Stimulated activated CD4-positive, alpha-beta T cell treated with anti-CD3 and anti-CD28 coated beads, Interleukin-4, amount 100 ng/mL, for 24 hours (primary cell): ENCODE results near the gene SELENOS.

Experiments used
- DNase-seq: peaks from one replicate; pipeline ENCODE4 v3.0.0-alpha.2; 2020

SELENOS gene

DNA sequence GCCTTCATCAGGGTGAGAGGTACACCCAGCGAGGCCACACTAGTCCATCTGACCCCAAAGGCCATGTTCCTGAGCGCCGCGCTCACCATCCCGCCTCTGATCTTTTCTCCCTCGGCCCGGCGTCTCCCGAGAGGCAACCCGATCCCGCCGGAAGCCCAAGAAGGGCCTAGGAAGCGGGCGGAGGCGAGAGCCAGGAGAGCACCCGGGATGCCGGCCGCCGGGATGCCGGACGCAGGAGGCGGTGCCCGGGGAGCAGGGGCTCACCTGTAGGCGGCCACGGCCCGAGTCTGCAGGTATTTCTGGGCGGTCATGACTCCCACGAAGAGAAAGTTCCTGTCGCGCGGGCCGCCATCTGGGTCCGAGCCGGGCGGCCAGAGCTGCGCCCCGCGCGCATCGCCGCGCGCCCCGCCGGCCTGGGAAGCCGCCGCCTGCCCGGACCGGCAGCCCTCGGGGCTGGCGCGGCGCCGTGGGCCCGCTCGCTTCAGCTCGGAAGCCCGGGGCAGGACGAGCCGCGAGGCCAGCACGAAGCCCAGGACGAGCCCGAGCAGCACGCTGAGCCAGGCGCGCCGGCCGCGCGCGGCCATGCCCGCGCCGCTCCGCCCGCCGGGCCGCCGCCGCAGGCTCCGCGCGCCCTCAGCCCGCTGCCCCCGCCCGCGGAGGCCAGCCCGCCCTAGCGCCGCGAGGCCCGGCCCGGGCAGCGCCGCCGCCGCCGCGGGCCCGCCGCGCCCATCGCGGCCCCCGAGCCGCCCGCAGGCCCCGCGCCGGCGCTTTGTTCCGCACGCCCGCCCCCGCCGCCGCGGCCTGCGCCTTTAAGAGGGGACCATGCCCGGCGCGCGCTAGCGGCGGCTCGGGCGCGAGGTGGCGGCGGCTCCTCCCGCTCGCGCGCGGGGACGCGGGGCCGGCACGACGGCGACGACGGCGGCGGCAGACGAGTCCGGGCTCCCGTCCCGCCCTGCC is 26.1 kb downstream of the SELENOS start:
- DNase-seq = no peak

DNA sequence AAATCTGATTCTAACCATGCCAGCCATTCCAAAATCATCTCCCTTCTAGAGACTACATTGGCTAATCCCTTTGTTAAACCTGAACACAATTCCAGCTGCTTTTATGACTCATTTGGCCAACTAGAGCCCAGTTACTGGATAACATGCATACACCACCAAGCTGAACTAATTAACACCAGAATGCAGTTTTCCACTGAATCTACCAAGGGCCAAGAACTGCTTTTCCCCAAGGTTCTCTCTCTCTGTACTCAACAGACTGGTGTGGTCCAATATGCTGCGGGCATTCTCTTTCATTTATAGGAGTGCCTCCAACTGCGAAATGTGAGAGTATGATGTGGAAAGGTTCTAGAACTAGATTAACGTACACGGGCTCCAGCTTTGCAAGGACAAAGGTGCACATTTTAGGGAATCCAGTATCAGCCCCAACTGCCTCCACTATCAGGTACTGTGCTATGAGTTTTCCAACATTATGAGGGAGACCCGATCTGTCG is 26.9 kb downstream of the SELENOS start:
- DNase-seq = no peak

DNA sequence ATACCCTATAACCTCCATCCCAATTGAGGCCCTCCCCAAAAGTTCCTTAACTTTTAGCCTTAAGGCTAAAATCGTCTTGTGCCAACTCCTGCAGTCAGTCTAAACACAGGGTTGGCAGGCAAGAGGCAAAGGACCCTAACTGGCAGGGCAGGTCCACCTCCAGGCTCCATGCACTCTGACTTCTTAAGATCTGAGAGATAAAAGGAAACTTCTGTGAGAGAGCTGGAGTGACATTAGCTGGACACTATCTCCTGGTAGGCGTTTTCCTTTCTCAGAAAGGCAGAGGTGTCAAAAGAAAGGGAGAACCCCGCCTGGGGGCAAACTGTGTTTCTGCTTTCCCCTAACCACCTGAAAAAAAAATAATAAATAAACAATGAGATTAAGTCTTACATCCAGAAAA is 29.0 kb downstream of the SELENOS start:
- DNase-seq = no peak

DNA sequence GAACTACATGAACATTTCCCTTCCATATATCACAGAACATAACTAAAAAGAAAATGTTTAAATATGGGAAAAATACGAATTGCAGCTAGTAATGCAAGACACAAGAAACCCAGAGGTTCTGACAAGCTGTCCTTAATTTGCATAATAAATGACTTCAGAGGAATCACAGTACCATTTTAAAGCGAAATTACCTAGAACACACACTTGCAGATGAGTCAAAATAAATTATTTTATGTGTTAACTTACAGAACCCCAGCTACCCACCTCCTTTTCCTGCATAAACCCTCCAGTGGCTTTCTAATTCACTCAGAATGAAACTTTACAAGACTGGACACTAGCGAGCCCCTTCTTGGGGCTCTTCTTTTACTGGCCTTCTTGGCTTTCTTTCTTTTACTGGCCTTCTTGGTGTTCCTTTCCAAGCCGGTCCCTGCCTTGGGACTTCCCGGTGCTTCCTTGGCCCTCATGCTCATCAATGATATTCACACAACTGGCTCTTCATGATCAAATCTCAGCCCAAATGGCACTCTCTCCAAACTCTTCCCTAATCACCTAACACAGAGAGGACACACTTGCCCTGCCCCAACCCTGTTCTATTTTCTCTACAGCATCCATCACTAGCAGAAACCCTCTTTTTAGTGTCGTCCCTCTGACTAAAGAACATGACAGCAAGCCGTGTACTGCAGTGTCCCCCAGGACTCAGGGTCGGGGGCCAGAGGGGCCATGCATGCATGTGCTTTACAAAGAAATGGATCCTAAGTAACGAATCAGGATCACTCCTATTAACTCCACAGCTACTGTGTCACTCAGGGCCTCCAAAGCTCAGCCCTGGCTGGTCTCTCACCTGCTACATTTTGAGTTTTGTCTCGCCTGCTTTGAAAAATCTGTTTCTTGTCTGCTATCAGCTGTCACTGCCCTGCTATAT is 30.2 kb downstream of the SELENOS start:
- DNase-seq = no peak

DNA sequence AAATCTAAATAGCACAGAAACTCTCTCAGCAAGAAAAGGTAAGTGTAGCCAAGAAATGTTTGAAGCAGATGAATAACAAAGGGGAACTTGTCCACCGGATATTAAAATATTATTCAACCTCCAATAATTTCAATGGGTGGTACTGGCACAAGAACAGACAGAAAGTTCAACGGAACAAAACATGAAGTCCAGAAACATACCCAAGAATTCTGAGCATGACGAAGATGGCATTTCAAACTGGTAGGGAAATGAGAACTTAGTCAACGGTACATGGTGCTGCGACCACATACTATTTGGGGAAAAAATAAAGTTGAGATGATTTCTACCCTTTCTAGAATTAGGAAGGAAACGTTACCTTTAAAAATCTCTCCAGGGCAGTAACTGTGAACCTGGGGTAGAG is 30.9 kb downstream of the SELENOS start:
- DNase-seq = no peak

DNA sequence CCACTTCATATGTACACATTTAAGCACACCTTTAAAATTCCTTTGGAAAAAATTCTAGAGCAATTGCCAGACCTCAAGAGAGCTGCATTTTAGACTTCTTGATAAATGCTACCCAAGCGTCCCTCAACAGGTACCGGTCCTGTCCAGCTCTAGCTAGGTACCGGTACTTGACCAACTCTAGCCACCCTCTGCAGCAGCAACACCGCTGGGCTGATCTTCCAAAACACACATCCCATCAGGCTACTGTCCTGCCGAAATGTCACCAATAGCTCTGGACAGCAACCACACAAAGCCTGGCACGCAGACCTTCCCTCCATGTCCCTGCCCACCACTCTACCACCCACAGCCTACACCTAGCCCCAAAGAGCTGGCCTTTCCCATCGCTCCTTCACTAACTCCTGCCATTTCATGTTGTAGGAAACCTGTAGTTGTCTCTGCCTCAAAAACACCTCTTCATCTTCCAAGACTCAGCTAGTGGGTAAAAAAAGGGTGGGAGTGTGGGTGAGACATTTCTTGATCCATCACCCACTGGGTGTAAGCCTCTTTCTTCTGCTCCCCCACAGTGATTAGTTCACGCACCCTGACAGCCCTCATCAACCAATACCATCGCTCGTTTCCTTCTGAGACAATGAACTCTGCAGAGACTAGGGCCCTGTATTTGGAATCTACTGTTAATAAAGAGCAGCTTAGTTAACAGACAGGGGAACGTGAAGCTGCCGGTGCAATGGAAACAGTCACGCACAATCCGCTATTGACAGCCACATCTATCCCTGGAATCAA is 32.2 kb downstream of the SELENOS start:
- no peak for DNase-seq

DNA sequence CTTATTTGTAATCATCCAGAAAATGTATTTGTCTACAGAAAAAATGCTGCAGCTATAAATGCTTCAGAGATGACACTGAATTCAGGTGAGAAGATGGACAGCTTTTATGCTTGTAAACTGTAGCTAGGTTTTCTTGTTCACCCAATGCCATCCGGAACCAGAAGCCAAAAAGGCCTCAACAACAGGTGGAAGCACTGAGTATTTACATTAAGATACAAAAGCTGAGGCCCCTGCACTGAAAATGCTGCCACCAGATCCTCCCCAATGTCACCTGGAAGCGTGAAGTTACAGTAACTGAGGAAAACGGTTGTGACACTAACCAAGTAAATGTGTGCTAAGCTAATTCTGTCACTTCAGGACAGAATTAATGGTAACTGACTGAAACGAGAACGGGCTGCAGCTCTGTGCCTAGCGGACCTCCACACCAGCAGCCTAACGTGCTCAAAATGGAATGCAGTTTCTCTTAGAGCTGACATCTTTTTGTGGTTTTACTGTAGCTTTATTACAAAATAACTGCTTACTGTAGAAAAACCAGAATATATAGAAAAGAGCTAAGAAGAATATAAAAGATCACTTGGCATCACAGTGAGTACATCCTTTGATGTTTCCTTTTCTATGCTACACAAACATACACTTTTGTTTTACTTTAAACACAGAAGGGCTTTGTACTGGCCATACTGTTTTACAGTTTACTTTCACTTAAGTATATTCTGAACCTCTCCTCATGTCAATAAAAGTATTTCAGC is 33.1 kb downstream of the SELENOS start:
- no peak for DNase-seq

DNA sequence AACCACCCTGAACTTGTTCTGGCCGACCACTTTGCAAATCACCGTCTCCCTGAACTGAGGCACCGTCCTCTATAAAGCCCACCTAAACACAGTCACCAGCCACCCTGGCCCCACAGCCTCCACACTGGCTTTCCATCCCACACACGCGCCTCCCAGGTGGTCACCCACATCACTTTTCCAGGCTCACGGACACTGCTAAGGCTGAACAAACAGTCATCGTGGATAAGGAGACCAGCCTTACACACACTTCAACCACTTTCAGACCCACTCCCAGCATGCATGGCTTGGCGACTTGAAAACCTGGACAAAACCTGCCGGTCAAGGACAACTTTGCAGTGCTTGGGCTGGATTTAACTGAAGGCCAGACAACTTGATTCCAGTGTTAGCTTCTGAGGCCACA is 33.9 kb downstream of the SELENOS start:
- DNase-seq = no peak

DNA sequence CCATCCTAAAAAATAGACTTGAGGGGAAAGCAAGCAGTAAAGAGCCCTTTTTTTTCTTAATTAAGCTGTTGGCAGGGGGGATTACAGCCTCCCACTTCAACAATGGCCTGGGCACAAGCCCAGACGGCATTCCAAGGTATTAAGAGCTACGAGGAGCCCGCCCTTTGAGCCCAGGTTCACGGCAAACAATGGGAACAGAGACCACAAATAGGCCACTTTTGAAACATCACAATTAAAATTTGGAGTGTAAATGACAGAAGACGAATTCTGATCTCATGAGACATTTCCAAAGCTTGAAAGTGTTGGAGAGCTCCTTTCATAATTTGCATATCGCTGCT is 34.3 kb downstream of the SELENOS start:
- DNase-seq = no peak

DNA sequence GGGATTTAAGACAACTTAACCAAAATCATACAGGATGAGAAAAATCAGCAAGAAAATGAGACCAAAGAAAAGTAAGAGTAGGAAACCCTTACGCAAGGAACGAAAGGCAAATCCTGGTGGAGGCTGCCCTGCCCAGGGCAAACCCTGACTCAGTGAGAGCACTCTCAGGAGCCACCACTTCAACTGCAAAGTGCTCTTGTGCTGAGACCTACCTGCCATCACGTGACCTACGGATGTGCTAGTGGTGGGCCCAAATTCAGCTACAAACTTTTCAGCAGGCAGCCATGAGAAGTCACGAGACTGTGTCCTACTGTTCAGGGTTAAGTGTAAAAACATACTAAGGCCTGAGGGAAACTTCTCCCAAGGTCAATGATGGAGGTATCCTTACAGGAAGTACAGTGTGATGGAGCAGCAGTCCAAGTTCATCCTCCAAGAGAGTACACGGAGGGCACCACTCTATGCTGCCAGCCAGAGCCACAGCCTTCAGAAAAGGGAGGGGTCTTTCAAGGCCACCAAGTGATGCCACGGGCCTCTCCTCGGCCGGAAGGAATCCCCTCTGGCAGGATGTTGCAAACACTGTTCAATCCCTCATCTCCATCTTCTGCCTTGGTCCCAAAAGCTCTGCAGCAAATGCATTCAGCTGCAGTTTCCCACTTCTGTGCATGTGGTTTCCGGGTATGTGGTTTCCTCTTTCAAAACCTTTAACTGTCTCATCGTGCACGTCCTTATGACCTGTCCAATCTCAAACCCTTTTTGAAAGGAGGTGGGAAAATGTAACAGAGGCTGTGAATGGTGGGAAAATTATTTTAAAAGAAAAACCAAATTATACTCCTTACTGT is 34.9 kb downstream of the SELENOS start:
- DNase-seq = peak; percentile 55

DNA sequence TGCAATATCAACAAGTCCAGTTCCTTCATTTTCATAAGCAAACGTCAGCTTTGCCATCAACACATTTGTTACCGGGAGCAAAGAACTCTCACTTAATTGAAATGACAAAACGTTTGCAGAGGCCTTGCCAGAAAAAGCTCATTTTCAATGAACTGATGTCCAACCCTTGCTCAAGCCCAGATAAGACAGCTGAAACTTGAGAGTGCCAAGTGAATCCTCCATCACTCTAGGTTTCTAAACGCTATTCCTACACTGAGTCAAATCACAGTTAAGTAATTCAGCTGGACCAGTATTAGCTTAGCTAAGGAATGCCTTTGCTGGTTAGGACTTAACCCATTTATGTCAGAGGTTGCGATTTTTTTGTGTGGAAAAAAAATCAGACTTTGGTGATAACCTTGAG is 36.9 kb downstream of the SELENOS start:
- DNase-seq = no peak

DNA sequence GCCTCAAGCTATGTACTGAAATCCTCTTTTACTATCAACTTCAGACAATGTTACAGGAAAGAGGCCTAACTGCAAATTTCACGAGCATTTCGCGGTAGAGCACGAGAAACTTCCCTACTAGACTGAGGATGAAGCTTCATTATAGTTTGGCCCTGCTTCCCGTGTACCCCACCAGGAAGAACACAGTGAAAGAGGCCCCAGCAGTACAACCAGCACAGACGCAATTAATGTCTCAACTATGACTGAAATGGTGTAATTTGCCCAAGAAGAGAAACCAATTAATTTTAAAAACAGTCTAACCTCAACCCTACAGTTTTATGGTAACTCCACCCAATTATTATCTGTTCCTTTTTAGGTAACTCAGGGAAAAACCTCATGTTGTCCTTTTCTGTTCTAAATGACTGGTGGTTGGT is 37.6 kb downstream of the SELENOS start:
- no peak for DNase-seq

DNA sequence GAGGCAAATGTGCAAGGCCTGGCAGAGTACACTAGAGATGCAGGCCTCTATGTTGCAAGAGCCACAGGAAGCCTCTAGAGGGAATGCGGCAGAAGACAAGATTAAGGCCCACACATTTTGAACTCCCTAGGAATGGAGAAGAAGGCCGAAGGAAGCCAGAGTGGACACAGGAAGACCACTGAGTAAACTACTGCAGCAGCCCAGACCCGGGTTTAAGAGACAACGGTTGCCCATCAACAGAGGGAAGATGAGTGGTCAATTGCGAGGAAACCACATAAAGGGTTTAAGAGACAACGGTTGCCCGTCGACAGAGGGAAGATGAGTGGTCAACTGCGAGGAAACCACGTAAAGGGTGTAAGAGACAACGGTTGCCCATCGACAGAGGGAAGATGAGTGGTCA is 40.0 kb downstream of the SELENOS start:
- DNase-seq = no peak

DNA sequence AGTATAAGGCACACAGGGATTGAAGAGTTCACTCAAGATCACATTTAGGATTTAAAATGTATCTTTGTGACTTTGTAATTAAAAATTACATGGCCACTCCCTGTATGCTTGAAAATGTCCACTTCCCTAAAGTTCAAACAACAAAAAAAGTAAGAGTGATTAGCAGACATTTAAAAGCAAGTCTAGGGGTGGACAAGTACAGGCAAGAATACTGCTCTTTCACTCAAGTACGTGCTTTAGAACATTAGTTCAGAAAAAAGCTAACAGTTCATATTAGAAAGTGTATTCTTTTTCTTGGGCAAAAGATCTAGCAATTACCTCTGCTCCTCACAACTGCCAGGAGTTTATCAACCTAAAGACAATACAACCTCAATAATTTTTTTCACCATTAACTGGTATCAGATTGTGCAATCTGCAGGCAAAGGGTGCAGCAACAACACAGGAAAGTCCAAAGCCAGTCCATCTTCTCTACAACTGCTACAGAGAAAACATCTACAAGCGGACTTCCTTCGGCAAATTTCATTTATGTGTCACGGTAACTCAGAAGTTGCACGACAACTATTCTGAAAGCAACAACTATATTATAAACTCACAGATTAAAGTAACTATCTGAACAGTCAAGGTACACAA is 43.5 kb downstream of the SELENOS start:
- DNase-seq = no peak

DNA sequence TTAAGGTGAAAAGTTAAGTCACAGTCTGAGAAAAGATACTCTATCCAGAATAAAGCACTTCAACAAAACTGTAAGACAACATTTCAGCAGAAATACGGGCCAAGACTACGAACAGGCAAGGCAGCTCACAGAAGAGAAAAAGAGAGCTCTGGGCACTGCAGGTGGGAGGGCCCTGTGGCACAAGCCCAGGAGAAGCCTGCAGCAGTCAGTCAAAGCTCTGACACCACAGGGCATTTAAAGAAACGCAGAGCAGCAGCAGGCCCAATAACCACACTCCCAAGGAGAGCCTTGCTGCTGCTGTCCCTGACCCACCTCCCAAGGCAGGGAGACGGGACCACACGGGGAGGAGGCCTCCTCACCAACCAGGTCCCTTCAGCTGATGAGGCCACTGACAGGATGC is 44.6 kb downstream of the SELENOS start:
- no peak for DNase-seq

DNA sequence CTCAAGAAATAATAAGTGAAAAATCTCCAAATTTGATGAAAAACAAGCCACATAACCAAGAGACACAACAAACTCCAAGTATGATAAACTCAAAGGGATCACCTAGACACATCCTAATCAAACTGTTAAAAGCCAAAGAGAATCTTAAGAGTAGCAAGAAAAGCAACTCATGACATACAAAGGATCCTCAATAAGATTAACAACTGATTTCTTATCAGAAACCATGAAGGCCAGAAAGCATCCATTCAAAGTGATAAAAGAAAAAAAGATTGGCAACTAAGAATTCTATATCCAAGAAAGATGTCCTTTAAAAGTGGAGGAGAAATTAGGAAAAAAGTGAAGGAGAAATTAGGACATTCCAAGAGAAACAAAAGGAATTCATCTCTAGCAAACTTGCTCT is 49.0 kb downstream of the SELENOS start:
- no peak for DNase-seq

DNA sequence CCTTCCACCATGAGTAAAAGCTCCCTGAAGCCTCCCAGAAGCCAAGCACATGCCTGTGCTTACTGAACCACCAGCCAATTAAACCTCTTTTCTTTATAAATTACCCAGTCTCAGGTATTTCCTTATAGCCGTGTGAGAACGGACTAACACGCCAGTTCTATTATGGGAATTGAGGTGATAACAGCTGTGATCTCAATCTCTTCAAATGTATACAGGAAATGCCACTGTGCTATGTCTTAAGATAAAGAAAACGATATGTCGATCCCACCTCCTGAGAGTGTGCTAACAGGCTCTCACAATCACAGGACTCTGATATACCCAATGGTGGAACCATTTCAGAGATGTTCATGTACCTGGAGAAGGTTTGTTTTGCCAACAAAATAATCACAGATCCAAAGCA is 51.6 kb downstream of the SELENOS start:
- no peak for DNase-seq
